OCI-LY1 (cell line): Measurements from ENCODE around the gene OLA1.
A peak's percentile ranks its signal among the peaks of the same experiment; 100 is the strongest.

ENCODE experiments used
- H2AFZ ChIP-seq: fragments of 200-600 bp; sonication (generic), shearing (Covaris generic); 2 replicates; pipeline ENCODE4 v1.6.0; 2014; ENCODE audit warnings: antibody characterized with exemption, mild to moderate bottlenecking, low read length
- H3F3A ChIP-seq: fragments of 200-600 bp; sonication (generic), shearing (Covaris generic); 2 replicates; pipeline ENCODE4 v1.6.0; 2014; ENCODE audit warnings: mild to moderate bottlenecking, antibody characterized with exemption, low read length, moderate library complexity; ENCODE audit not compliant: insufficient read depth
- H3K27ac ChIP-seq: fragments of 200-600 bp; sonication (generic); 2 replicates; pipeline ENCODE4 v1.5.1; 2014; ENCODE audit warnings: low read length, mixed run types, mild to moderate bottlenecking, low read depth; ENCODE audit not compliant: poor library complexity, severe bottlenecking
- H3K27me3 ChIP-seq: fragments of 200-600 bp; sonication (generic); 2 replicates; pipeline ENCODE4 v1.6.0; 2014; ENCODE audit warnings: antibody characterized with exemption, mild to moderate bottlenecking, low read length, moderate library complexity; ENCODE audit not compliant: insufficient read depth
- H3K36me3 ChIP-seq: fragments of 200-600 bp; sonication (generic); 2 replicates; pipeline ENCODE4 v1.6.1; 2014; ENCODE audit warnings: mild to moderate bottlenecking, antibody characterized with exemption, low read length, moderate library complexity, mixed read lengths; ENCODE audit not compliant: insufficient read depth
- H3K4me1 ChIP-seq: fragments of 200-600 bp; sonication (generic); 2 replicates; pipeline ENCODE4 v1.5.1; 2014; ENCODE audit warnings: mild to moderate bottlenecking, low read length, moderate library complexity; ENCODE audit not compliant: insufficient read depth, severe bottlenecking
- H3K4me2 ChIP-seq: fragments of 200-600 bp; sonication (generic), shearing (Covaris generic); 2 replicates; pipeline ENCODE4 v1.6.1; 2014; ENCODE audit warnings: low read length
- H3K4me3 ChIP-seq: fragments of 200-600 bp; sonication (generic); 2 replicates; pipeline ENCODE4 v1.5.1; 2014; ENCODE audit warnings: low read length, low read depth, mild to moderate bottlenecking, mixed read lengths; ENCODE audit not compliant: poor library complexity, severe bottlenecking
- H3K79me2 ChIP-seq: fragments of 200-600 bp; shearing (Covaris generic); 2 replicates; pipeline ENCODE4 v1.6.1; 2016; ENCODE audit warnings: mixed run types, low read length, mixed read lengths; ENCODE audit not compliant: insufficient read depth
- H3K9ac ChIP-seq: fragments of 200-600 bp; sonication (generic), shearing (Covaris generic); 2 replicates; pipeline ENCODE4 v1.6.1; 2014; ENCODE audit warnings: mild to moderate bottlenecking, low read length, mixed read lengths
- H3K9me2 ChIP-seq: fragments of 200-600 bp; sonication (generic), shearing (Covaris generic); 2 replicates; pipeline ENCODE4 v1.6.1; 2014; ENCODE audit warnings: low read depth, mild to moderate bottlenecking, low read length, mixed read lengths
- H3K9me3 ChIP-seq: fragments of 200-600 bp; shearing (Covaris generic); 2 replicates; pipeline ENCODE4 v1.6.1; 2014; ENCODE audit warnings: low read length, mixed read lengths
- H4K20me1 ChIP-seq: fragments of 200-600 bp; sonication (generic), shearing (Covaris generic); 2 replicates; pipeline ENCODE4 v1.6.0; 2016; ENCODE audit warnings: mild to moderate bottlenecking, low read length; ENCODE audit not compliant: insufficient read depth
- EZH2 ChIP-seq: fragments of 200-600 bp; sonication (generic), shearing (Covaris generic); IDR thresholded peaks from 2 replicates; pipeline ENCODE4 v1.8.0; 2017; ENCODE audit warnings: borderline replicate concordance, mixed run types, mild to moderate bottlenecking, antibody characterized with exemption, low read length, moderate library complexity, mixed read lengths
- TF ChIP-seq, protein P1 (sequence below): fragments of 200-600 bp; sonication (generic), shearing (Covaris generic); IDR thresholded peaks from 2 replicates; pipeline ENCODE4 v1.5.1; 2017; ENCODE audit warnings: mild to moderate bottlenecking, antibody characterized with exemption, low read length, moderate library complexity, mixed read lengths

Gene OLA1

DNA sequence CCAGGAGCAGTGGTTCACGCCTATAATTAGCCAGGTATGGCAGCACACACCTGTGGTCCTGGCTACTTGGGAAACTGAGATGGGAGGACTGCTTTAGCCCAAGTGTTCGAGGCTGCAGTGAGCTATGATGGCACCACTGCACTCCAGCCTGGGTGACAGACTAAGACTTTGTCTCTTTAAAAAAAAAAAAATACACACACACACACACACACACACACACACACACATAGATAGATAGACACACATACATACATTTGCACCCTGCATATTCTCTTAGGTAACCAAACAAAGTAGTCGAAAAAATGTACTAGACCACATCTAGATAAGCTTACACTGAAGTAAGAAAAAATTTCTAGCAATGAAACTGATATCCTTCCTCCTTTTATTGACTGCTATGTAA lies 86.8 kb downstream of the OLA1 start:
- 0 out of 2 replicates have a peak, but pooled peaks cover 9% of the 10 kb centered on the region for H3K79me2 ChIP-seq

DNA sequence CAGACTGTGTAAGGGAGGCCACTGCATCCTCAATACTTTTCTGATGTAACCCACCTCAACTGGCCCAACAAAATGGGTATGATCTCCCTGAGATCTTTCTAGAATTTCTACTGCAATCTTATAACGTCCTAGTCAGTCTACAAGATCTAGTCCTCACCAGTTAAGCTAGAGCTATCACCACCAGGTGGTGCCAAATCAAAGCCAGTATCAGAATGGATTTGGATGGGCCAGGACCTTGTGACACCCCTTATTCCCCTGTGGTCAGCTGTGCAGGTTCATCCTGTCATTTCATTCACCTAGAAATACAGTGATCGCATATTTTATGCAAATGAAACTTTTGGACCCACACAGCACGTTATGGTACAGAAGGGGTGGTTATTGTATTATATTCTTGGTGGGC lies 90.3 kb downstream of the OLA1 start:
- Histone ChIP-seq H2AFZ (no peak overlapping the region), H3K27ac (no peak overlapping the region), H3K4me1 (no peaks in the 10 kb centered on the region), H3K36me3 (no peaks in the 10 kb centered on the region), H4K20me1 (no peaks in the 10 kb centered on the region), H3F3A (no peaks in the 10 kb centered on the region), H3K27me3 (no peaks in the 10 kb centered on the region), H3K4me3 (no peak overlapping the region), H3K9ac (no peak overlapping the region), H3K9me2 (no peaks in the 10 kb centered on the region), H3K9me3 (no peaks in the 10 kb centered on the region), H3K79me2 (0 out of 2 replicates have a peak, but pooled peaks cover 6% of the 10 kb centered on the region), H3K4me2 (no peak overlapping the region)
- TF ChIP-seq EZH2: no peak
- TF ChIP-seq, protein P1, sequence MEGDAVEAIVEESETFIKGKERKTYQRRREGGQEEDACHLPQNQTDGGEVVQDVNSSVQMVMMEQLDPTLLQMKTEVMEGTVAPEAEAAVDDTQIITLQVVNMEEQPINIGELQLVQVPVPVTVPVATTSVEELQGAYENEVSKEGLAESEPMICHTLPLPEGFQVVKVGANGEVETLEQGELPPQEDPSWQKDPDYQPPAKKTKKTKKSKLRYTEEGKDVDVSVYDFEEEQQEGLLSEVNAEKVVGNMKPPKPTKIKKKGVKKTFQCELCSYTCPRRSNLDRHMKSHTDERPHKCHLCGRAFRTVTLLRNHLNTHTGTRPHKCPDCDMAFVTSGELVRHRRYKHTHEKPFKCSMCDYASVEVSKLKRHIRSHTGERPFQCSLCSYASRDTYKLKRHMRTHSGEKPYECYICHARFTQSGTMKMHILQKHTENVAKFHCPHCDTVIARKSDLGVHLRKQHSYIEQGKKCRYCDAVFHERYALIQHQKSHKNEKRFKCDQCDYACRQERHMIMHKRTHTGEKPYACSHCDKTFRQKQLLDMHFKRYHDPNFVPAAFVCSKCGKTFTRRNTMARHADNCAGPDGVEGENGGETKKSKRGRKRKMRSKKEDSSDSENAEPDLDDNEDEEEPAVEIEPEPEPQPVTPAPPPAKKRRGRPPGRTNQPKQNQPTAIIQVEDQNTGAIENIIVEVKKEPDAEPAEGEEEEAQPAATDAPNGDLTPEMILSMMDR: peak; percentile 84

More for the DNA sequence above, 86.8 kb downstream of the OLA1 start:
- Histone ChIP-seq H3K27me3 (no peaks in the 10 kb centered on the region), H3K9me2 (no peaks in the 10 kb centered on the region), H3K4me2 (no peak overlapping the region), H3F3A (no peaks in the 10 kb centered on the region), H3K36me3 (no peaks in the 10 kb centered on the region), H3K27ac (no peak overlapping the region), H3K9me3 (no peaks in the 10 kb centered on the region), H2AFZ (no peak overlapping the region), H3K4me3 (no peak overlapping the region), H3K9ac (no peak overlapping the region), H3K4me1 (no peaks in the 10 kb centered on the region), H4K20me1 (no peaks in the 10 kb centered on the region)
- TF ChIP-seq, protein P1: no peak
- TF ChIP-seq EZH2: no peak

DNA sequence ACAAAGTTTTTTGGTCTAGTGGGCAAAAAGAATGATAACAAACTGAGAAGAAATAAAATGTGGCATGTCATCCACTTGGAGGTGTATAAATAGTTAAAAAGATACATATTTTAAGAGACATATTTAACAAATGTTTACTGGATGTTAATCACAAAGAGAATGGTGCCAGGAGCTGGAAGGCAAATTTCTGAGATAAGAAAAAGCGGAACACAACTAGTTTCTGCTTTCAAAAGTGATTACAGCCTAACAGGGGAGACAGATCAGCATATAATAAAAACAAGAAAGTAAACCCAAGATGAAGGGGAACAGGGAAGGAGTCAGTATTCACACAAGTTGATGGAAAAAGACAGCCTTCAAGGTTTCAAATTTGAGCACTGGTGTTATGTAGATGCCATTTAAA lies 91.3 kb downstream of the OLA1 start:
- H3K4me3 ChIP-seq: no peak overlapping the region
- no peaks in the 10 kb centered on the region for H4K20me1 ChIP-seq

More for the DNA sequence above, 91.3 kb downstream of the OLA1 start:
- H3K9ac ChIP-seq: no peak overlapping the region
- TF ChIP-seq EZH2: no peak
- TF ChIP-seq, protein P1: no peak
- no peak overlapping the region for H3K27ac ChIP-seq
- H3K4me2 ChIP-seq: no peak overlapping the region
- H3K9me3 ChIP-seq: no peaks in the 10 kb centered on the region
- H3K36me3 ChIP-seq: no peaks in the 10 kb centered on the region
- H3K4me1 ChIP-seq: no peaks in the 10 kb centered on the region
- 0 out of 2 replicates have a peak, but pooled peaks cover 6% of the 10 kb centered on the region for H3K79me2 ChIP-seq
- no peak overlapping the region for H2AFZ ChIP-seq
- no peaks in the 10 kb centered on the region for H3K27me3 ChIP-seq
- no peaks in the 10 kb centered on the region for H3F3A ChIP-seq
- no peaks in the 10 kb centered on the region for H3K9me2 ChIP-seq
